Lower leg skin (tissue), 3 donors: ENCODE results near the gene RAP1A.

Experiments
- CTCF ChIP-seq, 3 donors: fragments of 450-650 bp; IDR thresholded peaks; one replicate each; pipeline ENCODE4 v1.5.1; 2016; ENCODE audit warnings: antibody characterized with exemption in 3 of 3, mild to moderate bottlenecking in 3 of 3, moderate library complexity in 2 of 3
- POLR2A ChIP-seq, 2 donors: fragments of 450-650 bp; IDR thresholded peaks; one replicate each; pipeline ENCODE4 v1.6.1; 2016 to 2017; ENCODE audit warnings: antibody characterized with exemption in 2 of 2, mild to moderate bottlenecking in 1 of 2, moderate library complexity in 1 of 2

DNA sequence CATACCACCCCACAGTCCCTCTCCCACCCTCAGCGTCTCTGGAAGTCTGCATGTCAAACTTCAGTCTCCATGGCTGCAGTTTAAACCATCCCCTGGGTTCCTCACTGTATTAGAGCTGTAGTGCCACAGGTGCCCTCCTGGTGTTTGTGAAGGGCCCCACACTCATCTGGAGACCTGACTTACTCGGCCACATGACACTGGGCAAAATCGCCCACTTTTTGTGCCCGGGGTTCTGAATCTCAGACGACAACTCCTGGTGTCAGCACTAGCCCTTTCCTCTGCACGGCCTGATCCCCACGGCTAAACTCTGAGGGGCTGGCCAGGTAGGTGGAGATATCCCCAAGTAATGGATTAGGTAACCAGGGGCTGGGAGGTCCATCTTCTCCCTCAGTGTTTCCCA is 113.1 kb downstream of the RAP1A start:
- TF ChIP-seq CTCF (IDR thresholded peaks at IDR 0.05) = no peak
- TF ChIP-seq POLR2A (IDR thresholded peaks at IDR 0.05) = no peak
